GM23338 (cell line): ENCODE measurements around the gene HNF1B. TPM values are rescaled to one million over a fixed set of nuclear protein-coding genes. Genes with fewer than 3 reads are reported as not detected.

ENCODE experiments used
- ATAC-seq: fragments of 200-7000 bp; cut with Tn5 transposase; 3 replicates; pipeline ENCODE4 v1.9.1; 2020
- DNase-seq: peaks from one replicate; pipeline ENCODE4 v3.0.0-alpha.2; 2015; ENCODE audit warnings: low spot score
- H2AFZ ChIP-seq: fragments of 200-600 bp; sonication (generic); 2 replicates; pipeline ENCODE4 v1.8.0; 2016; ENCODE audit warnings: antibody characterized with exemption, mild to moderate bottlenecking, moderate library complexity
- H3F3A ChIP-seq: fragments of 200-600 bp; sonication (generic); replicated peaks from 2 replicates; pipeline ENCODE4 v1.8.0; 2017; ENCODE audit warnings: antibody characterized with exemption, mixed run types, low read depth
- H3K27ac ChIP-seq: fragments of 200-600 bp; sonication (generic); 2 replicates; pipeline ENCODE4 v1.6.1; 2016; ENCODE audit warnings: low read depth
- H3K27me3 ChIP-seq: fragments of 200-600 bp; sonication (generic); 2 replicates; pipeline ENCODE4 v1.8.0; 2016; ENCODE audit warnings: mild to moderate bottlenecking, mixed run types, moderate library complexity; ENCODE audit not compliant: insufficient read depth
- H3K36me3 ChIP-seq: fragments of 200-600 bp; sonication (generic); 2 replicates; pipeline ENCODE4 v1.8.0; 2016; ENCODE audit warnings: mild to moderate bottlenecking; ENCODE audit not compliant: insufficient read depth
- H3K4me1 ChIP-seq: fragments of 200-600 bp; sonication (generic); 2 replicates; pipeline ENCODE4 v1.8.0; 2016; ENCODE audit warnings: mild to moderate bottlenecking, moderate library complexity; ENCODE audit not compliant: insufficient read depth
- H3K4me2 ChIP-seq: fragments of 200-600 bp; sonication (generic); 2 replicates; pipeline ENCODE4 v1.7.1; 2017; ENCODE audit warnings: mixed run types
- H3K4me3 ChIP-seq: fragments of 200-600 bp; sonication (generic); 2 replicates; pipeline ENCODE4 v1.6.1; 2016; ENCODE audit warnings: mixed run types
- H3K79me2 ChIP-seq: fragments of 200-600 bp; sonication (generic); replicated peaks from 2 replicates; pipeline ENCODE4 v1.8.0; 2017; ENCODE audit warnings: mild to moderate bottlenecking; ENCODE audit not compliant: insufficient read depth
- H3K9me2 ChIP-seq: fragments of 200-600 bp; sonication (generic); 2 replicates; pipeline ENCODE4 v1.8.0; 2017; ENCODE audit not compliant: insufficient read depth
- H4K20me1 ChIP-seq: fragments of 200-600 bp; sonication (generic); replicated peaks from 2 replicates; pipeline ENCODE4 v1.8.0; 2017; ENCODE audit warnings: mild to moderate bottlenecking; ENCODE audit not compliant: insufficient read depth
- H3K27ac Mint-ChIP-seq: 2 replicates; pipeline ENCODE4 v1.8.0; 2020; ENCODE audit warnings: inconsistent platforms, mild to moderate bottlenecking, moderate library complexity, mixed read lengths
- H3K27me3 Mint-ChIP-seq: 3 replicates; pipeline ENCODE4 v1.8.0; 2022; ENCODE audit warnings: low read depth, mild to moderate bottlenecking, moderate library complexity, mixed read lengths, inconsistent platforms; ENCODE audit not compliant: insufficient read depth, poor library complexity
- H3K36me3 Mint-ChIP-seq: 3 replicates; pipeline ENCODE4 v1.8.0; 2021; ENCODE audit warnings: low read depth, mild to moderate bottlenecking, inconsistent platforms, moderate library complexity, mixed read lengths
- H3K4me1 Mint-ChIP-seq: 3 replicates; pipeline ENCODE4 v1.8.0; 2020; ENCODE audit warnings: mild to moderate bottlenecking, inconsistent platforms, mixed read lengths
- H3K4me3 Mint-ChIP-seq: 3 replicates; pipeline ENCODE4 v1.8.0; 2021; ENCODE audit warnings: moderate library complexity, mild to moderate bottlenecking, inconsistent platforms, mixed read lengths
- H3K9me3 Mint-ChIP-seq: 3 replicates; pipeline ENCODE4 v1.8.0; 2020; ENCODE audit warnings: moderate library complexity, mild to moderate bottlenecking, inconsistent platforms, mixed read lengths
- CREB1 ChIP-seq: fragments of 250-450 bp; sonication (Bioruptor Pico); IDR thresholded peaks from 2 replicates; pipeline ENCODE4 v1.5.0; 2020; ENCODE audit warnings: low read depth, mild to moderate bottlenecking, moderate library complexity
- CTCF ChIP-seq, 2 experiments: fragments of 200-600 bp in 1 of 2; sonication (generic) in 1 of 2; conservative IDR thresholded peaks; 2 replicates each; pipeline versions ENCODE4 v1.5.1 to v1.6.1; 2016 to 2017; ENCODE audit warnings: antibody characterized with exemption in 2 of 2, low read depth in 2 of 2, mild to moderate bottlenecking in 2 of 2, moderate library complexity in 1 of 2
- EZH2 ChIP-seq: fragments of 200-600 bp; sonication (generic); IDR thresholded peaks from one replicate; pipeline ENCODE4 v1.8.0; 2017; ENCODE audit warnings: antibody characterized with exemption, mild to moderate bottlenecking, low read depth; ENCODE audit not compliant: unreplicated experiment
- EZH2phosphoT487 ChIP-seq: fragments of 200-600 bp; sonication (generic); IDR thresholded peaks from one replicate; pipeline ENCODE4 v1.8.1; 2018; ENCODE audit warnings: antibody characterized with exemption; ENCODE audit not compliant: unreplicated experiment
- JUNB ChIP-seq: IDR thresholded peaks from one replicate; pipeline ENCODE4 v1.6.1; 2016; ENCODE audit warnings: antibody characterized with exemption; ENCODE audit not compliant: unreplicated experiment
- POLR2AphosphoS5 ChIP-seq: IDR thresholded peaks from 2 replicates; pipeline ENCODE4 v1.6.1; 2016; ENCODE audit warnings: antibody characterized with exemption, low read depth
- ZNF114 ChIP-seq: fragments of 250-450 bp; sonication (Bioruptor Pico); IDR thresholded peaks from 2 replicates; pipeline ENCODE4 v1.5.0; 2020; ENCODE audit warnings: mild to moderate bottlenecking, moderate library complexity
- ZNF331 ChIP-seq: fragments of 250-450 bp; sonication (Bioruptor Pico); IDR thresholded peaks from 2 replicates; pipeline ENCODE4 v1.5.0; 2020; ENCODE audit warnings: low read depth, mild to moderate bottlenecking, moderate library complexity
- ZNF462 ChIP-seq: fragments of 250-450 bp; sonication (Bioruptor Pico); IDR thresholded peaks from 2 replicates; pipeline ENCODE4 v1.5.0; 2020; ENCODE audit warnings: mild to moderate bottlenecking, moderate library complexity
- polyA plus RNA-seq: library from polyadenylated mRNA; unstranded; fragments of >200 nt; fragmentation: Nextera tagmentation; extraction: Ambion mirVana; gene quantifications from 2 replicates; pipeline ENCODE4 v1.2.1, GENCODE V29; 2016
- total RNA-seq: library from RNA; depleted of rRNA; stranded (reverse); fragments of >200 nt; shearing (Covaris generic); gene quantifications from 2 replicates; pipeline ENCODE4 v1.2.3, GENCODE V29; 2014

The HNF1B gene
- total and polyA plus RNA-seq, 2 experiments from 2014 or later: 0.07 to 0.19 TPM

- TF ChIP-seq CREB1 (CRISPR knock-in tag) (no peak), ZNF462 (CRISPR knock-in tag) (no peak), ZNF114 (no peak), EZH2phosphoT487 (no peak)
Measured at GRCh38 chr17:37706446-37706845, 38.4 kb downstream of the HNF1B start (continued).

- Mint-ChIP-seq H3K36me3 (no peaks in the 10 kb centered on the region), H3K27me3 (peaks cover 6% of the 10 kb centered on the region), H3K4me3 (no peak overlapping the region), H3K4me1 (no peaks in the 10 kb centered on the region), H3K27ac (no peak overlapping the region), H3K9me3 (no peaks in the 10 kb centered on the region)
- DNase-seq (no peak), ATAC-seq (no peak)
- H3F3A ChIP-seq: no peaks in the 10 kb centered on the region
- H3K79me2 ChIP-seq: no peaks in the 10 kb centered on the region
- H3K27ac ChIP-seq: no peak overlapping the region
- H3K4me1 ChIP-seq: no peaks in the 10 kb centered on the region
- H3K4me3 ChIP-seq: no peak overlapping the region
- no peaks in the 10 kb centered on the region for H4K20me1 ChIP-seq
- H3K27me3 ChIP-seq: no peaks in the 10 kb centered on the region
- no peaks in the 10 kb centered on the region for H3K36me3 ChIP-seq
- H3K9me2 ChIP-seq: no peaks in the 10 kb centered on the region
- no peak overlapping the region for H2AFZ ChIP-seq
- H3K4me2 ChIP-seq: no peak overlapping the region
- TF ChIP-seq CTCF (conservative IDR thresholded peaks at IDR 0.05; ENCODE audit: low read depth in 2 of 2) (no peak), JUNB (no peak), POLR2AphosphoS5 (no peak), ZNF462 (CRISPR knock-in tag) (no peak), ZNF331 (CRISPR knock-in tag) (no peak), EZH2 (no peak), EZH2phosphoT487 (no peak)
Measured at GRCh38 chr17:37702598-37702997, 42.3 kb downstream of the HNF1B start.
